Stimulated activated naive B cell treated with anti-CD40 and anti-IgM and Interleukin-4, amounts not matched to agents 10 μg/mL and 1 μg/mL and 100 μg/mL, for 72 hours (primary cell): ENCODE data around the gene MEAK7.

Experiments
- ATAC-seq, 2 donors: fragments of 150-1000 bp; cut with Tn5 transposase; replicated peaks; 2 replicates each; pipeline ENCODE4 v1.10.0; 2021; ENCODE audit warnings: moderate library complexity in 1 of 2
- DNase-seq: peaks from one replicate; pipeline ENCODE4 v3.0.0; 2021
- H3K27ac Mint-ChIP-seq: one replicate; pipeline ENCODE4 v1.8.0; 2022; ENCODE audit warnings: mild to moderate bottlenecking, mixed read lengths
- H3K27me3 Mint-ChIP-seq, 2 donors: one replicate each; pipeline ENCODE4 v1.8.0; 2022; ENCODE audit warnings: mixed read lengths in 2 of 2
- H3K36me3 Mint-ChIP-seq, 2 donors: one replicate each; pipeline ENCODE4 v1.8.0; 2022; ENCODE audit warnings: mixed read lengths in 2 of 2, mild to moderate bottlenecking in 1 of 2
- H3K4me1 Mint-ChIP-seq, 2 donors: one replicate each; pipeline ENCODE4 v1.8.0; 2022; ENCODE audit warnings: mixed read lengths in 2 of 2, mild to moderate bottlenecking in 1 of 2
- H3K4me3 Mint-ChIP-seq, 2 donors: one replicate each; pipeline ENCODE4 v1.8.0; 2022; ENCODE audit warnings: mild to moderate bottlenecking in 2 of 2, mixed read lengths in 2 of 2, moderate library complexity in 1 of 2
- H3K9me3 Mint-ChIP-seq, 2 donors: one replicate each; pipeline ENCODE4 v1.8.0; 2022; ENCODE audit warnings: mixed read lengths in 2 of 2, mild to moderate bottlenecking in 1 of 2

MEAK7 gene

GRCh38 chr16:84466692-84467091, 37.8 kb downstream of the MEAK7 start:
- Mint-ChIP-seq H3K4me1 (no peaks in the 10 kb centered on the region), H3K27me3 (no peaks in the 10 kb centered on the region), H3K36me3 (peaks cover 37 to 53% of the 10 kb centered on the region in 2 donors), H3K4me3 (no peak overlapping the region), H3K27ac (no peak overlapping the region), H3K9me3 (peaks cover 11 to 13% of the 10 kb centered on the region in 2 donors)
- no peak for ATAC-seq
- DNase-seq = no peak

- DNase-seq (no peak), ATAC-seq (no peak)
- Mint-ChIP-seq H3K27ac (no peak overlapping the region), H3K4me3 (no peak overlapping the region), H3K36me3 (peaks cover 39 to 51% of the 10 kb centered on the region in 2 donors), H3K4me1 (no peaks in the 10 kb centered on the region), H3K27me3 (no peaks in the 10 kb centered on the region), H3K9me3 (peaks cover 9 to 10% of the 10 kb centered on the region in 2 donors)
Observed at GRCh38 chr16:84465154-84465553, 39.3 kb downstream of the MEAK7 start.

GRCh38 chr16:84464116-84464515, 40.3 kb downstream of the MEAK7 start:
- no peak for ATAC-seq
- no peak for DNase-seq
- H3K36me3 Mint-ChIP-seq = peaks cover 43 to 53% of the 10 kb centered on the region in 2 donors
- no peak overlapping the region for H3K27ac Mint-ChIP-seq
- H3K27me3 Mint-ChIP-seq = no peaks in the 10 kb centered on the region
- no peaks in the 10 kb centered on the region for H3K4me1 Mint-ChIP-seq
- H3K4me3 Mint-ChIP-seq = no peak overlapping the region
- peaks cover 9 to 10% of the 10 kb centered on the region in 2 donors for H3K9me3 Mint-ChIP-seq

DNA sequence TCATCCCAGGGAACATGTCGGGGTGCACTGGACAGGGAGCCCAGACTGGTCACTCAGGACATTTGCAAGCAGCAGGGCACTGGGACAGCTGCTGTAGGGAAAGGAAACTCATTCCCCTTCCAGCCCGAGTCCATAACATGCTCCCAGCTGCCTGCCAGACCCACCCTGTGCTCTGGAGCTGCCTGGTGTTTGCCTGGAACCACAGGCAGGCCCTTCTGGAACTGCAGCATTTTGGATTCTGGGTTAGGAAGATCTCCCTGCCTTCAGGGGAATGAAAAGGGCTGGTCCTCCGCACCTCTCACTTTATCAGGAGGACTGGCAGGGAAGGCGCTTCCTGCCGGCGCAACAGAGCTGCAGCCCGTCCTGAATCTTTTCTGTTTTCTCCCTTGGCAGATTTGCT, 41.2 kb downstream of the MEAK7 start:
- no peak overlapping the region for H3K27ac Mint-ChIP-seq
- H3K27me3 Mint-ChIP-seq = no peaks in the 10 kb centered on the region
- no peak overlapping the region for H3K4me3 Mint-ChIP-seq
- no peaks in the 10 kb centered on the region for H3K4me1 Mint-ChIP-seq
- no peak for DNase-seq
- H3K36me3 Mint-ChIP-seq = peaks cover 43 to 52% of the 10 kb centered on the region in 2 donors
- peaks cover 9 to 10% of the 10 kb centered on the region in 2 donors for H3K9me3 Mint-ChIP-seq
- no peak for ATAC-seq

DNA sequence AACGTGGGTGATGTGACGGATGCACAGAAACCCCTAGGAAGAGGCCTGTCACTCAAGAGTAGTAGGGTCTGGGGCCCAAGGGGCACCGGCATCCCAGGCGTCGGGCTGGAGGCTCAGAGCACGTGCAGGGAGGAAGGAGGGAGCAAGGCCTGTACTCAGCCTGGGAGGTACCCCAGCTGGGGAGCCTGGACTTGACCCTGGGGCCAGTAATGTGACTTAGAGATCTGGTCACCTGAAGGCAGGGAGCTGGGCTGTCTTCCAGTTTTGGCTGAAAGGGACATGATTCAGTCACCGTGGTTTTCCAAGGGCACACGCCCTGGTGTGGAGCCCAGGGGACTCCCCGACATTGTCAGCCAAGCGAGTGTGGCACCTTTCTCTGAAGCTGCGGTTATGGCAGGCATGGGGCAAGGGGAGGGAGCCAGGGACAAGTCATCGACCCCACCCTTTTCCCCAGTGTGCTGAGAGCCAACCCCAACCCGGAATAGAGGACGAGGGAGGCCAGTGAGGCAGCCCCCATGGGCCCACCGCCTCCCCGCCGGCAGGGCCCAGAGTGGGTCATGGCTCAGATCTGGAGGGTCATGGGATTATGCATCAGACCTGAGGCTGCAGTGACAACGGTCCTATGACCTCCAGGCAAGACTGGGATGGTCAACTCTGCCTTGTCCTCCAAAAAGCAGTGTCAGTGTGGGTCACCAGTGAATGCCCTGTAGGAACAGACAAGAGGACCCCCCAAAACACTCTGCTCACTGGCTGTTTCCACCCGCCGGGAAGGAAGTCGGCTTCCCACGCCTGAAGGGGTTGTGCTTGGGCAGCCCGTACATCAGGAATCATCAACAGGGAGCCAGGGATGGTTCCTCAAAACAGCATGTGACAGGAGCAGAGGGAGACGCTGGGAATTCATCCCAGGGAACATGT, 41.9 kb downstream of the MEAK7 start:
- DNase-seq (no peak), ATAC-seq (no peak)
- Mint-ChIP-seq H3K4me3 (no peak overlapping the region), H3K4me1 (no peaks in the 10 kb centered on the region), H3K27ac (no peak overlapping the region), H3K27me3 (no peaks in the 10 kb centered on the region), H3K9me3 (peaks cover 4 to 6% of the 10 kb centered on the region in 2 donors), H3K36me3 (peaks cover 36 to 45% of the 10 kb centered on the region in 2 donors)

GRCh38 chr16:84461413-84462295, 42.8 kb downstream of the MEAK7 start:
- ATAC-seq (no peak), DNase-seq (no peak)
- Mint-ChIP-seq H3K4me1 (no peaks in the 10 kb centered on the region), H3K36me3 (peaks cover 29 to 36% of the 10 kb centered on the region in 2 donors), H3K27ac (no peak overlapping the region), H3K27me3 (no peaks in the 10 kb centered on the region), H3K4me3 (no peak overlapping the region), H3K9me3 (peaks cover 0 to 2% of the 10 kb centered on the region in 2 donors)

DNA sequence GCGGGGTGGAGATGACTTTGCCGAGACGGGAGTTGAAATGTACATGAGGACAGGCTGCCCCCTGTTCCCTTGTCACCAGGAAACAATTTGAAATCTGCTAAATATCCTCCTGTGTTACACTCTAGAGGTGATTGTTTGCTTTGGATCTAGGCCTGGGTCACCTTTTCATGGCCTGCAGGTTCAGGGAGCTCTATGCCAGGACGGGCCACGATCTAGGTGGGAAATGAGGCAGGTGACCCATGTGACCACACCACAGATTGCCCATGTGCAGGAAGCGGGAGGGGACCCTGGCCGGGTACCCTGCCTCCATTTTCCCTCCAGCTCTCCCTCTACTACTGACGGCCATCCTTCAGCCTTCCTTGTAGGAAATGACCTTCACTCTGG, 43.4 kb downstream of the MEAK7 start:
- DNase-seq = no peak
- ATAC-seq = no peak
- no peak overlapping the region for H3K27ac Mint-ChIP-seq
- H3K4me3 Mint-ChIP-seq = no peak overlapping the region
- H3K36me3 Mint-ChIP-seq = peaks cover 24 to 30% of the 10 kb centered on the region in 2 donors
- H3K9me3 Mint-ChIP-seq = peaks cover 0 to 2% of the 10 kb centered on the region in 2 donors
- H3K27me3 Mint-ChIP-seq = no peaks in the 10 kb centered on the region
- no peaks in the 10 kb centered on the region for H3K4me1 Mint-ChIP-seq

DNA sequence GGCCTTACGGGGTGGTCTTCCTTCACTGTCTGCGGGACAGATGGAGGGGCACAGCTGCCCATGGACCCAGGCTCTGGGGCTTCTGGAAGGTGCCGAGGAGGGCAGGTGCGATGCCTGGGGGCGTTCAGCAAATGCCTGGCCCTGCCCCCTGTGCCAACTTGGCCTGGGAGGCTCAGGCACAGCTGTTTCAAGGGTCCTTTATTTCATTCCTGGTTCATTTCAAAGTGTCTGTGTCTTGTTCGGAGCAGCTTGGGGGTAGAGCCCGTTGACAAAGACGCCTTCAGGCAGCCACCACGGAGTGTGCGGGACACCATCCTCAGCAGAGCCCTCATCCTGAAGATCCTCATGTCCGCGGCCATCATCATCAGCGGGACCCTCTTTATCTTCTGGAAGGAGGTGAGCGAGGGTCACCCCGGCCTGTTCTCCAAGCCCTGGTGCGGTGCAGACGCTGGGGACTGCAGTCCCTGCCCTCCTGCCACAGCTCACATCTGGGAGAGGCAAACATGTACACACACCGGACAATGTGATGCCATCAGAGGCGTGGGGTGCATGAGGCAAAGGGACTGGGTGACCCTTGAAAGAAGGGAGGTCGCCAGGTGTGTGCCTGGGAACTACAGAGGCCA, 43.9 kb downstream of the MEAK7 start:
- DNase-seq = no peak
- Mint-ChIP-seq H3K4me3 (no peak overlapping the region), H3K36me3 (peaks cover 21 to 26% of the 10 kb centered on the region in 2 donors), H3K27ac (no peak overlapping the region), H3K9me3 (no peaks in the 10 kb centered on the region), H3K4me1 (no peaks in the 10 kb centered on the region), H3K27me3 (no peaks in the 10 kb centered on the region)
- ATAC-seq = no peak

DNA sequence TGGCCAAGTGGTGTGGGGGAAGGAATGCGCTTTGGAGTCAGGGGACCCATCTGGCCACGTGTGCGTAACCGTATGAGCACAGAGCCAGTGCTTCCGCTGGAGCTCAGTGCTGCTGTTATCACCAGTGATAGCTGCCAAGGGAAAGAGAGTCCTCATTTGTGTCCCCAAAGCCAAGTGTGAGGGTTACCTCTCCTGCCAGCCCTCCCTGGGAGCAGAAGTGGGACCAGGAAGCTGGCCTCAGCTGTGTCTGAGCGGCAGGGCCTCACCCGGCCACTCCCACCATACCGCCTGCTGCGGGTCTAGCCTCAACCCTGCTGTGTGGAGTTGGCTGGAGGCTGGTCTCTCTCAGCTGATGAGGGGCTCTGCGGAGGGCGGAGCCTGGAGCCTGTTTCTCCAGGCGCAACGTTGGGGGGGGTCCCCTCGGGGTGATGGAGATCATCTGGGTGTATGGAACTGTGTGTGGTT, 44.5 kb downstream of the MEAK7 start:
- Mint-ChIP-seq H3K27ac (no peak overlapping the region), H3K27me3 (no peaks in the 10 kb centered on the region), H3K36me3 (peaks cover 18 to 24% of the 10 kb centered on the region in 2 donors), H3K9me3 (no peaks in the 10 kb centered on the region), H3K4me3 (no peak overlapping the region), H3K4me1 (no peaks in the 10 kb centered on the region)
- ATAC-seq (no peak), DNase-seq (no peak)

GRCh38 chr16:84459533-84459894, 44.9 kb downstream of the MEAK7 start:
- no peak for ATAC-seq

GRCh38 chr16:84458606-84459532, 45.6 kb downstream of the MEAK7 start:
- no peak for ATAC-seq
- H3K9me3 Mint-ChIP-seq = no peaks in the 10 kb centered on the region
- no peaks in the 10 kb centered on the region for H3K4me1 Mint-ChIP-seq
- no peaks in the 10 kb centered on the region for H3K27me3 Mint-ChIP-seq
- H3K27ac Mint-ChIP-seq = no peak overlapping the region
- H3K36me3 Mint-ChIP-seq = peaks cover 17% of the 10 kb centered on the region in 2 donors
- no peak overlapping the region for H3K4me3 Mint-ChIP-seq
- no peak for DNase-seq

More at GRCh38 chr16:84459533-84459894, 44.9 kb downstream of the MEAK7 start:
- no peak overlapping the region for H3K4me3 Mint-ChIP-seq
- H3K27ac Mint-ChIP-seq = no peak overlapping the region
- H3K9me3 Mint-ChIP-seq = no peaks in the 10 kb centered on the region
- H3K4me1 Mint-ChIP-seq = no peaks in the 10 kb centered on the region
- H3K27me3 Mint-ChIP-seq = no peaks in the 10 kb centered on the region
- DNase-seq = no peak
- H3K36me3 Mint-ChIP-seq = peaks cover 17 to 19% of the 10 kb centered on the region in 2 donors

- Mint-ChIP-seq H3K4me3 (no peak overlapping the region), H3K9me3 (peaks cover 4 to 5% of the 10 kb centered on the region in 2 donors), H3K27ac (no peak overlapping the region), H3K27me3 (peaks cover 3 to 5% of the 10 kb centered on the region in 2 donors), H3K36me3 (peaks cover 10% of the 10 kb centered on the region in 2 donors), H3K4me1 (no peaks in the 10 kb centered on the region)
- ATAC-seq = no peak
- DNase-seq = no peak
Observed at GRCh38 chr16:84455031-84455430, 49.4 kb downstream of the MEAK7 start.
